Epithelial cell of proximal tubule (primary cell): ENCODE measurements around the gene KIAA1671. TPM values are rescaled to one million over a fixed set of nuclear protein-coding genes. Genes with fewer than 3 reads are reported as not detected.
A peak's percentile ranks its signal among the peaks of the same experiment; 100 is the strongest.

Experiments
- DNase-seq: peaks from one replicate; pipeline ENCODE4 v3.0.0-alpha.2; 2011; ENCODE audit warnings: low read depth
- H3K4me3 ChIP-seq: 2 replicates; pipeline ENCODE4 v1.5.1; 2011; ENCODE audit warnings: low read depth, mild to moderate bottlenecking, low read length
- total RNA-seq: library from RNA; depleted of rRNA; stranded (reverse); fragments of >200 nt; gene quantifications from 2 replicates; pipeline ENCODE4 v1.2.3, GENCODE V29; 2015
- TF ChIP-seq, protein P1 (sequence below): conservative IDR thresholded peaks from 2 replicates; pipeline ENCODE4 v1.5.1; 2012; ENCODE audit warnings: low read depth, mild to moderate bottlenecking, low read length

The KIAA1671 gene
- total RNA-seq, 1 donor from 2014 or later: 14.1 TPM

DNA sequence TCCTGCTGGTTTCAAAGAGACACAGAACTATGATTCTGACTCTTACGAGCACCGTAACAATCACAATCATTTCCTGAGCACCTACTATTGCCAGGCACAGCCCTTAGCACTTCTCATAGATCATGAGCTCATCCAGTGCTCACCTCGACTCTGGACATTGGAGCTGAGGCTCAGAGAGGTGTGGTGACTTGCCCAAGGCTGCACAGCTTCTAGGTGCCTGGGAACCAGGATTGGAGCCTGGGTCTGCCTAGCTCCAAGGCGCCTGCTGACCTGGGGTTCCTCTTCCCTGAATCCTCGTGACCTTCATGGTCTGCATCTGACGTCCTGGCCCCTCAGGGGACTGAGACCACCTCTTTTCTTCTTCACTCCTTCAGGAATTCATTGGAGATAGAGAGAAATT is 196.5 kb downstream of the KIAA1671 start:
- no peak for DNase-seq
- TF ChIP-seq, protein P1, sequence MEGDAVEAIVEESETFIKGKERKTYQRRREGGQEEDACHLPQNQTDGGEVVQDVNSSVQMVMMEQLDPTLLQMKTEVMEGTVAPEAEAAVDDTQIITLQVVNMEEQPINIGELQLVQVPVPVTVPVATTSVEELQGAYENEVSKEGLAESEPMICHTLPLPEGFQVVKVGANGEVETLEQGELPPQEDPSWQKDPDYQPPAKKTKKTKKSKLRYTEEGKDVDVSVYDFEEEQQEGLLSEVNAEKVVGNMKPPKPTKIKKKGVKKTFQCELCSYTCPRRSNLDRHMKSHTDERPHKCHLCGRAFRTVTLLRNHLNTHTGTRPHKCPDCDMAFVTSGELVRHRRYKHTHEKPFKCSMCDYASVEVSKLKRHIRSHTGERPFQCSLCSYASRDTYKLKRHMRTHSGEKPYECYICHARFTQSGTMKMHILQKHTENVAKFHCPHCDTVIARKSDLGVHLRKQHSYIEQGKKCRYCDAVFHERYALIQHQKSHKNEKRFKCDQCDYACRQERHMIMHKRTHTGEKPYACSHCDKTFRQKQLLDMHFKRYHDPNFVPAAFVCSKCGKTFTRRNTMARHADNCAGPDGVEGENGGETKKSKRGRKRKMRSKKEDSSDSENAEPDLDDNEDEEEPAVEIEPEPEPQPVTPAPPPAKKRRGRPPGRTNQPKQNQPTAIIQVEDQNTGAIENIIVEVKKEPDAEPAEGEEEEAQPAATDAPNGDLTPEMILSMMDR: no peak

DNA sequence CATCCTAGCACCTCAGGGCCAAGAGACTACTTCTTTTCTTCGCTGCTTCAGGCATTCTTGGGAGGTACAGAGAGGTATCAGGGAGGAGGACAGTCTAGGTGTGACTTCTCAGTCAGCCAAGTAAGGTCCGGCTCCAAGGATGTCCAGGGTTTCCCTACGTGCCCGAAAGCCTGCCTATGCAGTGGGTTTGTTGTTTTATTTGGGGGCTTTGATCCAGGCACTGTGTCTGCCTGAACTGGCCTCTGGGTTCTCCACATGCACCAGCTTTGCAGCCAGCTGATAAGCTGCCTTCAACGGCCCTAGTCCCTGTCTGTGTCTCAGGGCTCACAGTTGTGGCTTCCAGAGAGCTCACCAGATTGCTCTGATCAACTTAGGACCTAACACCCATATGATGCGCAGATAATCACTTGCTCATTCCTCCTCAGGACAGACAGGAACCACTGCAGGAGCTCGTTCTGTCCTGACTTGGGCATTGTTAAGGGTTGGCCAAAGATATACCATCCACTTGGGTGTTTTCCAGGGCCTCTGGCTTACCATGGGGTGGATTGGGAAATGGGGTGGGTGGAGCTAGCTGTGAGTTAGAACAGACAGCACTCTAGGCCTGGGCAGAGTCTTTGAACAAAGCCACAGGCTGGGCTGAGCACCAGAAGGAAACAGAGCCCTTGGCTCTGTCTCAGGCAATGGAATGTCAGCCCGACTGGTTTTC is 201.6 kb downstream of the KIAA1671 start:
- H3K4me3 ChIP-seq: no peak overlapping the region
- DNase-seq: peak; percentile 32
- TF ChIP-seq, protein P1: no peak

More for the DNA sequence above, 196.5 kb downstream of the KIAA1671 start:
- H3K4me3 ChIP-seq: no peak overlapping the region

DNA sequence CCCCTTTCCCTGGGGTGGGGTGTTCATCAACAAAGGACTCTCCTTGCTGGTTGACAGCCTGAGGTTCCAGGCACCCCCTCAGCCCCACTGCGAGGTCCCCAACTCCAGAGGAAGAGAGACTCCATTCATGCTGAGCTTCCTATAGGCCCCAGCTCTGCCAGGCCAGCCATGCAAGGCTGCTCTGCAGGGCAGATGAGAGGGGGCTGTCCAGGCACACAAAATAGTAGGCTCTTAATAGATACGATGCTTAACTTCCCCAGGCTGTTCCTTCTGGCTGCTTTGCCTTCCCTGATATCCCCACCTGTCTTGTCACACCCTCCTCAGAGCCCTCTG is 202.1 kb downstream of the KIAA1671 start:
- no peak overlapping the region for H3K4me3 ChIP-seq
- DNase-seq: no peak
- TF ChIP-seq, protein P1: no peak

DNA sequence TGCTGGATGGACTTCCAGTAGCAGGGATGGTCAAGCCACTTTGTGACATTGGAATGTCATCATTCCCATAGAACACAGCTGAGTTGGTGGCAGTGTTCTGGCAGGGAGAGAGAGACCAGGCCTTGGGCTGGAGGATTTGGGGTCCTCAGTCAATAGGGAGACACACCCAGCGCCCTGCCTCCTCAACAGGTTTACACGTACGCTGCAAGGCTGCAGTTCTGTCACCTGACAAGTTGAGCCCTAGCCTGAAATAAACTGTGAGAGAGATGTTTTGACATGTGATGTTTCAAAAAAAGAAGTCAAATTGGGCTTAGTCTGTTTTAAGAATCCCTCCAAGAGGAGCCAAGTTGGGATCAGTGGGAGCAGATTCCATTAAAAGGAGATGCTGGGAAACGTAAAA is 204.2 kb downstream of the KIAA1671 start:
- H3K4me3 ChIP-seq: no peak overlapping the region
- DNase-seq: no peak
- TF ChIP-seq, protein P1: no peak

- H3K4me3 ChIP-seq: no peak overlapping the region
- TF ChIP-seq, protein P1: no peak
- no peak for DNase-seq
Measured at GRCh38 chr22:25159028-25159427, 206.5 kb downstream of the KIAA1671 start.

GRCh38 chr22:25160120-25160996 is 207.8 kb downstream of the KIAA1671 start:
- H3K4me3 ChIP-seq: no peak overlapping the region
- no peak for DNase-seq
- TF ChIP-seq, protein P1: no peak
